ENCODE results near the gene ATF3.

Gene ATF3

GRCh38 chr1:212608392-212608958, at the start of gene ATF3:
Gene ATF3, plus strand, starts transcription at chr1:212608761. Its CDS starts 6,261 bp downstream, at chr1:212615022.
- H3K9me3 Mint-ChIP-seq: no peaks in the 10 kb centered on the region
- H3K4me3 Mint-ChIP-seq: peak within 1 kb of the TSS; percentile 91
- peaks cover 65% of the 10 kb centered on the region for H3K4me1 Mint-ChIP-seq (ENCODE audit: low read depth)
- peak within 1 kb of the TSS; percentile 96 for H3K27ac Mint-ChIP-seq
- H3K27me3 Mint-ChIP-seq: peaks cover 59% of the 10 kb centered on the region
- H3K36me3 Mint-ChIP-seq (ENCODE audit: low read depth): peaks cover 8% of the 10 kb centered on the region
- intact Hi-C loops (cut with micrococcal nuclease): loop anchor here (2.0 kb wide), 2 partner anchors 50 to 66 kb away; no protein-coding TSS in a partner anchor

- H3K4me3 Mint-ChIP-seq: no peak overlapping the region
- peaks cover 8% of the 10 kb centered on the region for H3K36me3 Mint-ChIP-seq (ENCODE audit: low read depth)
Measured at GRCh38 chr1:212559929-212560328, 48.6 kb upstream of the ATF3 start.

GRCh38 chr1:212560933-212561460, 47.6 kb upstream of the ATF3 start:
- peaks cover 4% of the 10 kb centered on the region for H3K27me3 Mint-ChIP-seq
- peaks cover 46% of the 10 kb centered on the region for H3K4me1 Mint-ChIP-seq (ENCODE audit: low read depth)
- H3K9me3 Mint-ChIP-seq: peaks cover 8% of the 10 kb centered on the region
- peaks cover 8% of the 10 kb centered on the region for H3K36me3 Mint-ChIP-seq (ENCODE audit: low read depth)
- intact Hi-C loops (cut with micrococcal nuclease): no loop called here
- H3K27ac Mint-ChIP-seq: no peak overlapping the region
- no peak overlapping the region for H3K4me3 Mint-ChIP-seq

More at GRCh38 chr1:212559929-212560328, 48.6 kb upstream of the ATF3 start:
- peaks cover 36% of the 10 kb centered on the region for H3K4me1 Mint-ChIP-seq (ENCODE audit: low read depth)
- intact Hi-C loops (cut with micrococcal nuclease): loop anchor here (2.0 kb wide), 2 partner anchors 49 to 73 kb away; partner anchors contain the start of gene ATF3
- H3K9me3 Mint-ChIP-seq: peaks cover 8% of the 10 kb centered on the region
- H3K27me3 Mint-ChIP-seq: peaks cover 4% of the 10 kb centered on the region
- H3K27ac Mint-ChIP-seq: peak overlapping the region; percentile 96

- H3K4me3 Mint-ChIP-seq: no peak overlapping the region
- peaks cover 8% of the 10 kb centered on the region for H3K36me3 Mint-ChIP-seq (ENCODE audit: low read depth)
- peaks cover 52% of the 10 kb centered on the region for H3K4me1 Mint-ChIP-seq (ENCODE audit: low read depth)
- intact Hi-C loops (cut with micrococcal nuclease): no loop called here
- no peak overlapping the region for H3K27ac Mint-ChIP-seq
- H3K9me3 Mint-ChIP-seq: peaks cover 8% of the 10 kb centered on the region
- H3K27me3 Mint-ChIP-seq: peaks cover 4% of the 10 kb centered on the region
Measured at GRCh38 chr1:212561501-212561931, 47.0 kb upstream of the ATF3 start.

- Mint-ChIP-seq H3K4me3 (no peak overlapping the region), H3K27me3 (peaks cover 4% of the 10 kb centered on the region), H3K9me3 (peaks cover 8% of the 10 kb centered on the region), H3K4me1 (ENCODE audit: low read depth) (peaks cover 59% of the 10 kb centered on the region), H3K36me3 (ENCODE audit: low read depth) (peaks cover 7% of the 10 kb centered on the region), H3K27ac (no peak overlapping the region)
- intact Hi-C loops (cut with micrococcal nuclease): no loop called here
Measured at GRCh38 chr1:212562771-212563170, 45.8 kb upstream of the ATF3 start.

- no peaks in the 10 kb centered on the region for H3K36me3 Mint-ChIP-seq (ENCODE audit: low read depth)
- peaks cover 8% of the 10 kb centered on the region for H3K9me3 Mint-ChIP-seq
- peaks cover 42% of the 10 kb centered on the region for H3K4me1 Mint-ChIP-seq (ENCODE audit: low read depth)
- peak overlapping the region; percentile 90 for H3K27ac Mint-ChIP-seq
- intact Hi-C loops (cut with micrococcal nuclease): no loop called here
- H3K4me3 Mint-ChIP-seq: no peak overlapping the region
- peaks cover 5% of the 10 kb centered on the region for H3K27me3 Mint-ChIP-seq
Measured at GRCh38 chr1:212565079-212565478, 43.5 kb upstream of the ATF3 start.

GRCh38 chr1:212565571-212566305, 42.8 kb upstream of the ATF3 start:
- H3K36me3 Mint-ChIP-seq (ENCODE audit: low read depth): no peaks in the 10 kb centered on the region
- H3K27me3 Mint-ChIP-seq: peaks cover 7% of the 10 kb centered on the region
- H3K4me3 Mint-ChIP-seq: peak overlapping the region; percentile 88
- intact Hi-C loops (cut with micrococcal nuclease): no loop called here
- H3K9me3 Mint-ChIP-seq: peaks cover 8% of the 10 kb centered on the region
- peaks cover 35% of the 10 kb centered on the region for H3K4me1 Mint-ChIP-seq (ENCODE audit: low read depth)
- peak overlapping the region; percentile 90 for H3K27ac Mint-ChIP-seq

- Mint-ChIP-seq H3K9me3 (peaks cover 8% of the 10 kb centered on the region), H3K4me1 (ENCODE audit: low read depth) (peaks cover 28% of the 10 kb centered on the region), H3K36me3 (ENCODE audit: low read depth) (no peaks in the 10 kb centered on the region), H3K4me3 (peak overlapping the region; percentile 88), H3K27me3 (peaks cover 7% of the 10 kb centered on the region), H3K27ac (peak overlapping the region; percentile 90)
- intact Hi-C loops (cut with micrococcal nuclease): no loop called here
Measured at GRCh38 chr1:212566522-212567479, 41.8 kb upstream of the ATF3 start.

- Mint-ChIP-seq H3K36me3 (ENCODE audit: low read depth) (no peaks in the 10 kb centered on the region), H3K27me3 (peaks cover 7% of the 10 kb centered on the region), H3K27ac (peak overlapping the region; percentile 90), H3K4me3 (no peak overlapping the region), H3K4me1 (ENCODE audit: low read depth) (peaks cover 28% of the 10 kb centered on the region), H3K9me3 (peaks cover 6% of the 10 kb centered on the region)
- intact Hi-C loops (cut with micrococcal nuclease): no loop called here
Measured at GRCh38 chr1:212567638-212568037, 40.9 kb upstream of the ATF3 start.

GRCh38 chr1:212568978-212569537, 39.5 kb upstream of the ATF3 start:
- Mint-ChIP-seq H3K27ac (no peak overlapping the region), H3K4me3 (no peak overlapping the region), H3K27me3 (peaks cover 3% of the 10 kb centered on the region), H3K4me1 (ENCODE audit: low read depth) (peaks cover 28% of the 10 kb centered on the region), H3K36me3 (ENCODE audit: low read depth) (no peaks in the 10 kb centered on the region), H3K9me3 (no peaks in the 10 kb centered on the region)
- intact Hi-C loops (cut with micrococcal nuclease): no loop called here

- H3K36me3 Mint-ChIP-seq (ENCODE audit: low read depth): no peaks in the 10 kb centered on the region
- peaks cover 1% of the 10 kb centered on the region for H3K27me3 Mint-ChIP-seq
- H3K4me3 Mint-ChIP-seq: no peak overlapping the region
- peaks cover 16% of the 10 kb centered on the region for H3K4me1 Mint-ChIP-seq (ENCODE audit: low read depth)
- intact Hi-C loops (cut with micrococcal nuclease): no loop called here
- no peaks in the 10 kb centered on the region for H3K9me3 Mint-ChIP-seq
- no peak overlapping the region for H3K27ac Mint-ChIP-seq
Measured at GRCh38 chr1:212574732-212575131, 33.8 kb upstream of the ATF3 start.

- H3K4me1 Mint-ChIP-seq (ENCODE audit: low read depth): peaks cover 21% of the 10 kb centered on the region
- intact Hi-C loops (cut with micrococcal nuclease): no loop called here
- H3K36me3 Mint-ChIP-seq (ENCODE audit: low read depth): no peaks in the 10 kb centered on the region
- H3K27ac Mint-ChIP-seq: no peak overlapping the region
- H3K9me3 Mint-ChIP-seq: no peaks in the 10 kb centered on the region
- H3K4me3 Mint-ChIP-seq: no peak overlapping the region
- H3K27me3 Mint-ChIP-seq: peaks cover 1% of the 10 kb centered on the region
Measured at GRCh38 chr1:212575333-212575732, 33.2 kb upstream of the ATF3 start.

- Mint-ChIP-seq H3K4me3 (no peak overlapping the region), H3K9me3 (no peaks in the 10 kb centered on the region), H3K27me3 (no peaks in the 10 kb centered on the region), H3K36me3 (ENCODE audit: low read depth) (no peaks in the 10 kb centered on the region), H3K27ac (no peak overlapping the region), H3K4me1 (ENCODE audit: low read depth) (peaks cover 25% of the 10 kb centered on the region)
- intact Hi-C loops (cut with micrococcal nuclease): no loop called here
Measured at GRCh38 chr1:212578041-212578440, 30.5 kb upstream of the ATF3 start.

All from dendritic cell treated with granulocyte-macrophage colony-stimulating factor and Interleukin-4, amounts not matched to agents 40 ng/mL and 50 ng/mL, for 4 days (primary cell).